HEK293T (cell line): Measurements from ENCODE around the gene TCF23.

Experiments used
- CTCF ChIA-PET: fragments of 350-600 bp; formaldehyde crosslinking; extraction: SDS; loops from one replicate; lab custom pipeline; 2021; ENCODE audit warnings: antibody characterized with exemption, inconsistent platforms; lab: Yijun Ruan, JAX
- POLR2A ChIA-PET: fragments of 350-600 bp; formaldehyde crosslinking; extraction: SDS; loops from one replicate; lab custom pipeline; 2020; ENCODE audit warnings: antibody characterized with exemption, inconsistent platforms; lab: Yijun Ruan, JAX
- DNase-seq: peaks from one replicate; pipeline ENCODE4 v3.0.0; 2012; ENCODE audit warnings: mixed read lengths; ENCODE audit errors: extremely low spot score
- ARNT ChIP-seq: fragments of 450-650 bp; IDR thresholded peaks from 2 replicates; pipeline ENCODE4 v1.6.1; 2017; ENCODE audit warnings: mild to moderate bottlenecking
- BHLHE40 ChIP-seq: fragments of 450-650 bp; IDR thresholded peaks from 2 replicates; pipeline ENCODE4 v1.6.1; 2016; ENCODE audit warnings: mild to moderate bottlenecking, moderate library complexity, borderline replicate concordance
- CTBP1 ChIP-seq: fragments of 450-650 bp; IDR thresholded peaks from 2 replicates; pipeline ENCODE4 v1.6.1; 2016; ENCODE audit warnings: borderline replicate concordance
- ELF4 ChIP-seq: fragments of 450-650 bp; IDR thresholded peaks from 2 replicates; pipeline ENCODE4 v1.6.1; 2017; ENCODE audit warnings: antibody characterized with exemption
- FOXA1 ChIP-seq: fragments of 450-650 bp; IDR thresholded peaks from 2 replicates; pipeline ENCODE4 v1.6.1; 2016; ENCODE audit warnings: mild to moderate bottlenecking
- FOXK2 ChIP-seq: fragments of 450-650 bp; IDR thresholded peaks from 2 replicates; pipeline ENCODE4 v1.6.1; 2016; ENCODE audit warnings: mild to moderate bottlenecking
- FOXM1 ChIP-seq: fragments of 450-650 bp; IDR thresholded peaks from 2 replicates; pipeline ENCODE4 v1.6.1; 2017; ENCODE audit warnings: mild to moderate bottlenecking, borderline replicate concordance
- HDGF ChIP-seq: fragments of 450-650 bp; IDR thresholded peaks from 2 replicates; pipeline ENCODE4 v1.6.1; 2017; ENCODE audit warnings: antibody characterized with exemption, borderline replicate concordance
- L3MBTL2 ChIP-seq: fragments of 450-650 bp; conservative IDR thresholded peaks from 2 replicates; pipeline ENCODE4 v1.6.1; 2016; ENCODE audit warnings: mild to moderate bottlenecking
- LEF1 ChIP-seq: fragments of 450-650 bp; IDR thresholded peaks from 2 replicates; pipeline ENCODE4 v1.6.1; 2017; ENCODE audit warnings: mild to moderate bottlenecking, borderline replicate concordance
- NFRKB ChIP-seq: fragments of 450-650 bp; IDR thresholded peaks from 2 replicates; pipeline ENCODE4 v1.6.1; 2016; ENCODE audit warnings: mild to moderate bottlenecking, moderate library complexity
- PKNOX1 ChIP-seq: fragments of 450-650 bp; IDR thresholded peaks from 2 replicates; pipeline ENCODE4 v1.6.1; 2016
- SP1 ChIP-seq: fragments of 450-650 bp; IDR thresholded peaks from 2 replicates; pipeline ENCODE4 v1.6.1; 2017
- SUZ12 ChIP-seq: fragments of 450-650 bp; IDR thresholded peaks from 2 replicates; pipeline ENCODE4 v1.6.1; 2016; ENCODE audit warnings: mild to moderate bottlenecking
- TARDBP ChIP-seq: fragments of 450-650 bp; IDR thresholded peaks from 2 replicates; pipeline ENCODE4 v1.6.1; 2016
- ZNF384 ChIP-seq: fragments of 450-650 bp; IDR thresholded peaks from 2 replicates; pipeline ENCODE4 v1.6.1; 2016

TCF23 gene

GRCh38 chr2:27178469-27178868 lies 29.7 kb downstream of the TCF23 start:
- POLR2A ChIA-PET = interaction anchor here (0.6 kb wide), 1 partner anchor 398 kb away, joined by 3 read pairs; no protein-coding TSS in a partner anchor
- no peak for DNase-seq
- TF ChIP-seq ELF4 = no peak
- TF ChIP-seq NFRKB = no peak
- TF ChIP-seq HDGF = no peak
- CTCF ChIA-PET = interaction anchor here (0.7 kb wide), 1 partner anchor 9 kb away, joined by 3 read pairs; no protein-coding TSS in a partner anchor

GRCh38 chr2:27179344-27180000 lies 30.7 kb downstream of the TCF23 start:
- TF ChIP-seq ARNT = no peak
- ChIA-PET CTCF (interaction anchor here (0.6 to 1.1 kb wide), 2 partner anchors 10 to 13 kb away, joined by 3 to 4 read pairs; no protein-coding TSS in a partner anchor), POLR2A (no interaction called here)
- no peak for DNase-seq

- ChIA-PET POLR2A (no interaction called here), CTCF (interaction anchor here (0.6 kb wide), 1 partner anchor 1384 kb away, joined by 3 read pairs; no protein-coding TSS in a partner anchor)
These were observed 33.5 kb downstream of the TCF23 start for GRCh38 chr2:27182346-27182745.

GRCh38 chr2:27184115-27184514 lies 35.3 kb downstream of the TCF23 start:
- TF ChIP-seq ARNT = no peak
- TF ChIP-seq BHLHE40 = no peak
- TF ChIP-seq PKNOX1 = no peak
- TF ChIP-seq FOXM1 = no peak
- TF ChIP-seq HDGF = no peak
- TF ChIP-seq FOXA1 = no peak
- TF ChIP-seq LEF1 = no peak
- TF ChIP-seq ZNF384 = no peak
- TF ChIP-seq L3MBTL2 = no peak
- TF ChIP-seq NFRKB = no peak
- no peak for TF ChIP-seq CTBP1
- no peak for TF ChIP-seq SUZ12
- ChIA-PET CTCF (no interaction called here), POLR2A (no interaction called here)
- no peak for DNase-seq

More at GRCh38 chr2:27182346-27182745, 33.5 kb downstream of the TCF23 start:
- DNase-seq = no peak
- no peak for TF ChIP-seq HDGF
- TF ChIP-seq NFRKB = no peak
- TF ChIP-seq PKNOX1 = no peak
- TF ChIP-seq BHLHE40 = no peak
- no peak for TF ChIP-seq CTBP1
- no peak for TF ChIP-seq ELF4
- TF ChIP-seq L3MBTL2 = no peak

- POLR2A ChIA-PET = interaction anchor here (0.7 kb wide), 1 partner anchor 10 kb away, joined by 3 read pairs; no protein-coding TSS in a partner anchor
- no peak for TF ChIP-seq BHLHE40
- TF ChIP-seq PKNOX1 = no peak
- no peak for TF ChIP-seq FOXA1
- TF ChIP-seq HDGF = no peak
- no peak for TF ChIP-seq FOXK2
- TF ChIP-seq CTBP1 = no peak
- no peak for TF ChIP-seq ELF4
- no peak for TF ChIP-seq ARNT
- TF ChIP-seq FOXM1 = no peak
- no peak for TF ChIP-seq ZNF384
- TF ChIP-seq TARDBP = no peak
- no peak for TF ChIP-seq NFRKB
- no peak for TF ChIP-seq SUZ12
- no peak for TF ChIP-seq L3MBTL2
- no peak for TF ChIP-seq LEF1
- no peak for TF ChIP-seq SP1
- DNase-seq = no peak
- CTCF ChIA-PET = interaction anchor here (0.5 to 1.6 kb wide), 2 partner anchors 16 to 25 kb away, joined by 4 to 6 read pairs; no protein-coding TSS in a partner anchor
These were observed 36.7 kb downstream of the TCF23 start for GRCh38 chr2:27185331-27186026.

GRCh38 chr2:27186613-27187345 lies 38.0 kb downstream of the TCF23 start:
- no peak for DNase-seq
- no peak for TF ChIP-seq SUZ12
- TF ChIP-seq FOXK2 = no peak
- ChIA-PET POLR2A (interaction anchor here (0.5 to 0.7 kb wide), 2 partner anchors 13 to 24 kb away, joined by 3 read pairs; no protein-coding TSS in a partner anchor), CTCF (interaction anchor here (0.5 to 0.6 kb wide), 2 partner anchors 15 to 17 kb away, joined by 4 read pairs; no protein-coding TSS in a partner anchor)
